Panc1 (cell line): ENCODE results near the gene CCDC187. TPM values are rescaled to one million over a fixed set of nuclear protein-coding genes. Genes with fewer than 3 reads are reported as not detected.

ENCODE experiments used
- ATAC-seq: fragments of 200-7000 bp; cut with Tn5 transposase; 2 replicates; pipeline ENCODE4 v1.9.1; 2020; ENCODE audit warnings: mild to moderate bottlenecking, moderate library complexity
- BruUV-seq: library from RNA; stranded (reverse); fragments of 400-500 nt; replicated peaks from 2 replicates; lab custom pipeline; 2021; lab: Mats Ljungman, UMichigan
- CTCF ChIA-PET: fragments of 300-600 bp; sonication (Branson Sonifier 250); formaldehyde crosslinking; loops from one replicate; lab custom pipeline; 2022; ENCODE audit warnings: antibody characterized with exemption; lab: Charles Lee
- POLR2A ChIA-PET: fragments of 300-600 bp; sonication (Branson Sonifier 250); formaldehyde crosslinking; loops from one replicate; lab custom pipeline; 2022; ENCODE audit warnings: antibody characterized with exemption; lab: Charles Lee
- DNase-seq: peaks from one replicate; pipeline ENCODE4 v3.0.0-alpha.2; 2010; ENCODE audit warnings: low read depth, low spot score
- H3K27ac ChIP-seq: 2 replicates; pipeline ENCODE4 v1.5.1; 2011; ENCODE audit warnings: mild to moderate bottlenecking, low read length, inconsistent platforms
- H3K27me3 ChIP-seq: fragments of 200-500 bp; sonication (Bioruptor generic); 2 replicates; pipeline ENCODE4 v1.6.0; 2014; ENCODE audit warnings: low read length, inconsistent platforms; ENCODE audit not compliant: control insufficient read depth, insufficient read depth
- H3K36me3 ChIP-seq: fragments of 200-500 bp; sonication (Bioruptor generic); 2 replicates; pipeline ENCODE4 v1.5.1; 2014; ENCODE audit warnings: inconsistent platforms, mild to moderate bottlenecking, low read length, moderate library complexity; ENCODE audit not compliant: control insufficient read depth, insufficient read depth
- H3K4me1 ChIP-seq: 2 replicates; pipeline ENCODE4 v1.5.1; 2011; ENCODE audit warnings: inconsistent platforms, mild to moderate bottlenecking, low read length, moderate library complexity; ENCODE audit not compliant: control insufficient read depth, insufficient read depth
- H3K4me3 ChIP-seq, 2 experiments: 2 replicates each; pipeline ENCODE4 v1.5.1; 2011 to 2012; ENCODE audit warnings: low read depth in 2 of 2, low read length in 2 of 2, mild to moderate bottlenecking in 2 of 2, inconsistent platforms in 1 of 2, moderate library complexity in 1 of 2
- H3K9me3 ChIP-seq: fragments of 200-500 bp; sonication (Bioruptor generic); 2 replicates; pipeline ENCODE4 v1.5.1; 2014; ENCODE audit warnings: low read depth, mild to moderate bottlenecking, inconsistent platforms, low read length, moderate library complexity; ENCODE audit not compliant: control insufficient read depth, insufficient read depth
- CTCF ChIP-seq: fragments of 450-650 bp; IDR thresholded peaks from 2 replicates; pipeline ENCODE4 v1.5.1; 2017; ENCODE audit warnings: mild to moderate bottlenecking
- POLR2AphosphoS5 ChIP-seq: IDR thresholded peaks from 2 replicates; pipeline ENCODE4 v1.6.1; 2012; ENCODE audit warnings: mild to moderate bottlenecking, low read depth, low read length, moderate library complexity
- REST ChIP-seq, 2 experiments: IDR thresholded peaks; 2 replicates each; pipeline ENCODE4 v1.6.1; 2011 to 2012; ENCODE audit warnings: low read depth in 2 of 2, control low read depth in 1 of 2, low read length in 1 of 2, mild to moderate bottlenecking in 1 of 2, moderate library complexity in 1 of 2; ENCODE audit not compliant: insufficient read depth in 1 of 2
- SIN3A ChIP-seq: IDR thresholded peaks from 2 replicates; pipeline ENCODE4 v1.6.1; 2012; ENCODE audit warnings: low read depth, mild to moderate bottlenecking, low read length, moderate library complexity, borderline replicate concordance; ENCODE audit not compliant: insufficient read depth
- in situ Hi-C: cut with HindIII; loops from 2 replicates; pipeline ENCODE4 v1.10.0; 2016; ENCODE audit warnings: low sequenced_read_pairs, low pct_unique_long_range_greater_than_20kb
- intact Hi-C: fragments of 100-400 bp; cut with micrococcal nuclease; formaldehyde crosslinking; loops from one replicate; pipeline ENCODE4 v1.10.0; 2022; ENCODE audit not compliant: unreplicated experiment
- total RNA-seq: library from RNA; stranded (reverse); gene quantifications from one replicate; pipeline ENCODE4 v1.2.1, GENCODE V29; 2021; ENCODE audit not compliant: unreplicated experiment

CCDC187 gene
- total RNA-seq, 1 experiment from 2014 or later: not detected

DNA sequence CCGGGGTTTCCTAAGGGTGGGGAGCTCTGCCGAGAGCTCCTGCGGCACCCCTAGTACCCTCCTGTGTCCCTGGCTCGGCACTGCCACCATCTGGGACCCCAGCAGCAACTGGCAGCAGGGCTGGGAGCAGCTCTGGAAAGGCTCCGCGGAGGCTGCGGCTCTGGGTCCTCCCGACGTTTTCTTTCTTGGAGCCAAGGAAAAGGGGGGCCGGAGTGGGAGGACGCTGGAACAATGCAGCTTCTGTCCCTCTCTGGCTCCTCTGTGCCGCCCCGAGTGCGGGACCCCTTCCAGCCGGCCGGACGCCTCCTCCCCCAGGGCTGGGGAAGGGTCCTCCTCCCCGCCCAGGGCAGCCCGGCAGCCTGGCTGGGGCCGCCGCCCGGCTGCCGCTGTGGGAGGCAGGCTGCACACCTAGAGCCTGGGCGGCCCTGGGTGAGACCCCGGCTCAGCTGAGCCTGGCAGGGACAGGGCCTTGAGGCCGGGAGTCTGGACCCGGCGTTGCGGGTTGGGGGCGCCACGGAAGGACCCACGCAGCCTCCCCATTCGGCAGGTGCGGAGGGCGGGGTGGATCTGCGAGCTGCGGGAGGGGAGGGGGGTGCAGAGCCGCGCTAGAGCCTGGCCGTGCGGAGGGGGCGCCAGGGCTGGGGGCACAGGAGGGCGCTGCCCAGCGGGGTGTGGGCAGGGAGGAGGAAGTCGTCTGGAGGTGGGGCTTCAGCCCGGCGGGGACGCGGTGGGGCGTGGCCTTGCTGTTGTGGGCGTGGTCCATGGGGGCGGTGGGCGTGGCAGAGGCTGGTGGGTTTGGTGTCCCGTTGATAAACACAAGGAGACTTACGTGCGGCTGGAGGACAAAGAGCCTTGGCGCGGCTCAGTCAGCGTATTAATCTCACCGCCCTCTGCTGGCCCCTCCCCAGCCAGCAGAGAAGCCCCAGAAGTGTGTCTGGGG lies 38.6 kb upstream of the CCDC187 start:
- DNase-seq (no peak), ATAC-seq (peak; percentile 22; the same call in 1 of the 2 replicates)
- intact Hi-C loops: no loop called here
- in situ Hi-C loops: no loop called here
- Histone ChIP-seq H3K27ac (no peak overlapping the region), H3K4me1 (peaks cover 4% of the 10 kb centered on the region), H3K36me3 (no peaks in the 10 kb centered on the region), H3K4me3 (no peak overlapping the region), H3K9me3 (no peaks in the 10 kb centered on the region), H3K27me3 (no peaks in the 10 kb centered on the region)
- TF ChIP-seq CTCF: no peak
- BruUV-seq: no TSS peak
- ChIA-PET POLR2A (no interaction called here), CTCF (interaction anchor here (0.7 kb wide), 1 partner anchor 12 kb away, joined by 3 read pairs; no protein-coding TSS in a partner anchor)

DNA sequence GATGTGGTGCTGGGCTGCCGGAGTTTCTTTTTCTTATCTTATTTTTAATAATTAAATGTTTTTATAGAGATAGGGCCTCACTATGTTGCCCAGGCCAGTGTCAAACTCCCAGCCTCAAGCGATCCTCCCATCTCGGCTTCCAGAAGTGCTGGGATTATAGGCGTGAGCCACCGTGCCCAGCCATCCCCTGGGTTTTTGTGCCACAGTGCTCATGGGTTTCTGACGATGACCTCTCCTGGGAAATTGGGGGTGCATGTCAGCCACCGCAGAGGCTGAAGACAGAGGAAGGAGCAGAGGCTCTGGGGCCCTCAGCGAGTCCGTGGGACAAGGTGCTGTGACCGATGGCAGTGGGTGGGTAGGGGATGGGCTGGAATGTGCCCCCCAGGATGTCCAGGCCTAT lies 37.9 kb upstream of the CCDC187 start:
- intact Hi-C loops: no loop called here
- no peaks in the 10 kb centered on the region for H3K36me3 ChIP-seq
- ChIA-PET POLR2A (no interaction called here), CTCF (no interaction called here)
- in situ Hi-C loops: no loop called here
- no TSS peak for BruUV-seq
- H3K27ac ChIP-seq: no peak overlapping the region
- ATAC-seq (no peak), DNase-seq (no peak)
- no peaks in the 10 kb centered on the region for H3K9me3 ChIP-seq
- TF ChIP-seq POLR2AphosphoS5 (no peak), SIN3A (no peak), CTCF (no peak), REST (IDR thresholded peaks at IDR 0.05; ENCODE audit: insufficient read depth in 1 of 2, low read depth in 2 of 2, low read length in 1 of 2) (no peak)
- no peak overlapping the region for H3K4me3 ChIP-seq
- H3K4me1 ChIP-seq: peaks cover 4% of the 10 kb centered on the region
- no peaks in the 10 kb centered on the region for H3K27me3 ChIP-seq
